Measurements from ENCODE around the gene TMA7.

The TMA7 gene

GRCh38 chr3:48413611-48414010, 26.4 kb upstream of the TMA7 start:
- TF ChIP-seq CTCF (IDR thresholded peaks at IDR 0.05; ENCODE audit: low read depth, low read length) = no peak
- no peak overlapping the region for H3K4me3 ChIP-seq (replicated peaks in 1 of 2; ENCODE audit: low read depth in 2 of 2, low read length in 2 of 2)
- DNase-seq (ENCODE audit: low read depth in 2 of 2) = no peak

- no peak for TF ChIP-seq CTCF (IDR thresholded peaks at IDR 0.05; ENCODE audit: low read depth, low read length)
- no peak for DNase-seq (ENCODE audit: low read depth in 2 of 2)
- H3K4me3 ChIP-seq (replicated peaks in 1 of 2; ENCODE audit: low read depth in 2 of 2, low read length in 2 of 2) = no peak overlapping the region
These were observed 25.4 kb upstream of the TMA7 start for GRCh38 chr3:48414376-48415250.

- no peak for DNase-seq (ENCODE audit: low read depth in 2 of 2)
- TF ChIP-seq CTCF (IDR thresholded peaks at IDR 0.05; ENCODE audit: low read depth, low read length) = no peak
- no peak overlapping the region for H3K4me3 ChIP-seq (replicated peaks in 1 of 2; ENCODE audit: low read depth in 2 of 2, low read length in 2 of 2)
These were observed 24.7 kb upstream of the TMA7 start for GRCh38 chr3:48415251-48415953.

GRCh38 chr3:48416091-48416505, 24.0 kb upstream of the TMA7 start:
- no peak overlapping the region for H3K4me3 ChIP-seq (replicated peaks in 1 of 2; ENCODE audit: low read depth in 2 of 2, low read length in 2 of 2)
- TF ChIP-seq CTCF (IDR thresholded peaks at IDR 0.05; ENCODE audit: low read depth, low read length) = no peak
- no peak for DNase-seq (ENCODE audit: low read depth in 2 of 2)

GRCh38 chr3:48416546-48416945, 23.5 kb upstream of the TMA7 start:
- no peak overlapping the region for H3K4me3 ChIP-seq (replicated peaks in 1 of 2; ENCODE audit: low read depth in 2 of 2, low read length in 2 of 2)
- no peak for DNase-seq (ENCODE audit: low read depth in 2 of 2)
- TF ChIP-seq CTCF (IDR thresholded peaks at IDR 0.05; ENCODE audit: low read depth, low read length) = no peak

- TF ChIP-seq CTCF (IDR thresholded peaks at IDR 0.05; ENCODE audit: low read depth, low read length) = no peak
- no peak overlapping the region for H3K4me3 ChIP-seq (replicated peaks in 1 of 2; ENCODE audit: low read depth in 2 of 2, low read length in 2 of 2)
- DNase-seq (ENCODE audit: low read depth in 2 of 2) = no peak
These were observed 22.4 kb upstream of the TMA7 start for GRCh38 chr3:48417529-48418108.
